Naive thymus-derived CD4-positive, alpha-beta T cell (primary cell): Measurements from ENCODE around the gene EEF2. TPM values are rescaled to one million over a fixed set of nuclear protein-coding genes. Genes with fewer than 3 reads are reported as not detected.
"Not testable (repeated sequence)": the region's sequence is repeated elsewhere in the genome, so short reads cannot be mapped to it uniquely, and the experiment has no call there.

Experiments used
- ATAC-seq: fragments of 150-1000 bp; cut with Tn5 transposase; 2 replicates; pipeline ENCODE4 v1.10.0; 2021; ENCODE audit warnings: mild to moderate bottlenecking, moderate library complexity
- CTCF ChIA-PET: fragments of 350-600 bp; sonication (Branson Sonifier 250); formaldehyde crosslinking; loops from one replicate; lab custom pipeline; 2021; ENCODE audit warnings: antibody characterized with exemption; lab: Charles Lee
- POLR2A ChIA-PET: fragments of 350-600 bp; sonication (Branson Sonifier 250); formaldehyde crosslinking; loops from one replicate; lab custom pipeline; 2021; ENCODE audit warnings: antibody characterized with exemption, inconsistent platforms; lab: Charles Lee
- DNase-seq, 9 donors: peaks; one replicate each; pipeline versions ENCODE4 v3.0.0 to v3.0.0-alpha.2; 2020 to 2022; ENCODE audit warnings: mixed read lengths in 1 of 9
- H3K27ac ChIP-seq: one replicate; pipeline ENCODE4 v1.7.0; 2013; ENCODE audit warnings: mild to moderate bottlenecking, low read depth, low read length, moderate library complexity
- H3K27me3 ChIP-seq, 2 donors: one replicate each; pipeline ENCODE4 v1.7.0; 2013; ENCODE audit warnings: low read length in 2 of 2, mild to moderate bottlenecking in 2 of 2, moderate library complexity in 2 of 2; ENCODE audit not compliant: control insufficient read depth in 2 of 2, insufficient read depth in 2 of 2
- H3K36me3 ChIP-seq, 3 experiments: 1 replicate in 2 of 3; 2 replicates in 1 of 3; pipeline ENCODE4 v1.7.0; 2013; ENCODE audit warnings: low read length in 3 of 3, mild to moderate bottlenecking in 3 of 3, moderate library complexity in 1 of 3; ENCODE audit not compliant: insufficient read depth in 3 of 3, control insufficient read depth in 2 of 3
- H3K4me1 ChIP-seq, 2 donors: one replicate each; pipeline ENCODE4 v1.7.0; 2013; ENCODE audit warnings: low read length in 2 of 2, mild to moderate bottlenecking in 2 of 2, moderate library complexity in 1 of 2; ENCODE audit not compliant: control insufficient read depth in 2 of 2, insufficient read depth in 2 of 2
- H3K4me3 ChIP-seq: 2 replicates; pipeline ENCODE4 v1.7.0; 2013; ENCODE audit warnings: mild to moderate bottlenecking, low read length
- H3K9me3 ChIP-seq, 3 experiments: 1 replicate in 2 of 3; 2 replicates in 1 of 3; pipeline ENCODE4 v1.7.0; 2013; ENCODE audit warnings: low read length in 3 of 3; ENCODE audit not compliant: control insufficient read depth in 2 of 3
- H3K27ac Mint-ChIP-seq, 9 donors: one replicate each; pipeline ENCODE4 v1.8.0; 2020 to 2022; ENCODE audit warnings: mixed read lengths in 9 of 9, mild to moderate bottlenecking in 8 of 9, moderate library complexity in 5 of 9, inconsistent platforms in 2 of 9
- H3K27me3 Mint-ChIP-seq, 5 donors: one replicate each; pipeline ENCODE4 v1.8.0; 2021 to 2022; ENCODE audit warnings: mixed read lengths in 5 of 5, mild to moderate bottlenecking in 1 of 5
- H3K36me3 Mint-ChIP-seq, 5 donors: one replicate each; pipeline ENCODE4 v1.8.0; 2020 to 2022; ENCODE audit warnings: mixed read lengths in 5 of 5, mild to moderate bottlenecking in 3 of 5, inconsistent platforms in 1 of 5
- H3K4me1 Mint-ChIP-seq, 7 donors: one replicate each; pipeline ENCODE4 v1.8.0; 2020 to 2022; ENCODE audit warnings: mixed read lengths in 7 of 7, mild to moderate bottlenecking in 3 of 7, inconsistent platforms in 1 of 7
- H3K4me3 Mint-ChIP-seq, 10 donors: one replicate each; pipeline ENCODE4 v1.8.0; 2020 to 2022; ENCODE audit warnings: mild to moderate bottlenecking in 10 of 10, mixed read lengths in 10 of 10, moderate library complexity in 6 of 10, inconsistent platforms in 2 of 10
- H3K9me3 Mint-ChIP-seq, 11 donors: one replicate each; pipeline ENCODE4 v1.8.0; 2020 to 2022; ENCODE audit warnings: mixed read lengths in 11 of 11, mild to moderate bottlenecking in 4 of 11, inconsistent platforms in 1 of 11, moderate library complexity in 1 of 11
- intact Hi-C, 2 donors: fragments of 100-400 bp; cut with micrococcal nuclease; formaldehyde crosslinking; loops; one replicate each; pipeline ENCODE4 v1.15.1; 2023
- polyA plus RNA-seq, 2 donors: library from polyadenylated mRNA; unstranded; fragments of 300-500 nt; fragmentation: Illumina TruSeq; gene quantifications; one replicate each; pipeline ENCODE4 v1.2.3, GENCODE V29; 2021
- total RNA-seq, 6 experiments: library from RNA in 5 of 6; stranded (reverse) in 5 of 6; gene quantifications; 1 replicate in 5 of 6; 2 replicates in 1 of 6; pipeline ENCODE4 v1.2.3 and lab custom pipeline; 2021 to 2026

EEF2 gene
- total and polyA plus RNA-seq, 7 experiments from 2014 or later: 611 to 2,674 (median 2,232) TPM

GRCh38 chr19:4011430-4011829 lies 26.2 kb upstream of the EEF2 start:
- not testable (repeated sequence) for H3K27me3 ChIP-seq

DNA sequence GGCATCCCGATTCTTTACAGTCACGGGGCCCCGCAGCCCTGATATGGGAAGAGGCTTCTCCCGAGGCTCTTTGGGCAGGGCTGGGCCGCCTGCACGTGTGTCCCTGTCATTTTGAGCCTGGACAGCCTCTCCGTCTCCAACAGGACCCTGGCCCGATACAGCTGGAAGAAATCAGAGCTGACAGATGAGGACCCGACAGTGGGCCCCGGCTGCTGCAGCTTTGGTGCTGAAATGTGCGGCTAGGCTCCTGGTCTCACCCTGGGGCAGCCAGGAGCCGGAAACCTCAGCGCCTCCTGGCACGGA lies 25.5 kb upstream of the EEF2 start:
- no peaks in the 10 kb centered on the region for H3K27me3 Mint-ChIP-seq
- DNase-seq (no peak), ATAC-seq (no peak)
- Histone ChIP-seq H3K9me3 (no peaks in the 10 kb centered on the region), H3K27ac (no peak overlapping the region), H3K4me3 (no peak overlapping the region), H3K4me1 (peaks cover 26 to 35% of the 10 kb centered on the region in 2 donors), H3K36me3 (peaks cover 0 to 51% (median 0%) of the 10 kb centered on the region in 3 experiments), H3K27me3 (no peaks in the 10 kb centered on the region)
- CTCF ChIA-PET: no interaction called here
- H3K4me3 Mint-ChIP-seq: peak overlapping the region in 4 of 10 donors; percentile 9 to 82 (median 71)
- peaks cover 0 to 3% (median 0%) of the 10 kb centered on the region in 11 donors for H3K9me3 Mint-ChIP-seq
- H3K27ac Mint-ChIP-seq: no peak overlapping the region
- no peaks in the 10 kb centered on the region for H3K36me3 Mint-ChIP-seq
- intact Hi-C loops: no loop called here
- peaks cover 13 to 55% (median 34%) of the 10 kb centered on the region in 7 donors for H3K4me1 Mint-ChIP-seq
- POLR2A ChIA-PET: no interaction called here

More at GRCh38 chr19:4011430-4011829, 26.2 kb upstream of the EEF2 start:
- H3K9me3 ChIP-seq, H3K36me3 Mint-ChIP-seq, H3K9me3 Mint-ChIP-seq, CTCF ChIA-PET, H3K27ac ChIP-seq, H3K27me3 Mint-ChIP-seq, DNase-seq, intact Hi-C loops, POLR2A ChIA-PET, H3K4me3 ChIP-seq, H3K27ac Mint-ChIP-seq, ATAC-seq: not testable (repeated sequence)
- peaks cover 26 to 35% of the 10 kb centered on the region in 2 donors for H3K4me1 ChIP-seq
- peaks cover 13 to 57% (median 33%) of the 10 kb centered on the region in 7 donors for H3K4me1 Mint-ChIP-seq
- H3K36me3 ChIP-seq: peaks cover 0 to 57% (median 0%) of the 10 kb centered on the region in 3 experiments
- H3K4me3 Mint-ChIP-seq: peak overlapping the region in 4 of 10 donors; percentile 21 to 82 (median 54)

DNA sequence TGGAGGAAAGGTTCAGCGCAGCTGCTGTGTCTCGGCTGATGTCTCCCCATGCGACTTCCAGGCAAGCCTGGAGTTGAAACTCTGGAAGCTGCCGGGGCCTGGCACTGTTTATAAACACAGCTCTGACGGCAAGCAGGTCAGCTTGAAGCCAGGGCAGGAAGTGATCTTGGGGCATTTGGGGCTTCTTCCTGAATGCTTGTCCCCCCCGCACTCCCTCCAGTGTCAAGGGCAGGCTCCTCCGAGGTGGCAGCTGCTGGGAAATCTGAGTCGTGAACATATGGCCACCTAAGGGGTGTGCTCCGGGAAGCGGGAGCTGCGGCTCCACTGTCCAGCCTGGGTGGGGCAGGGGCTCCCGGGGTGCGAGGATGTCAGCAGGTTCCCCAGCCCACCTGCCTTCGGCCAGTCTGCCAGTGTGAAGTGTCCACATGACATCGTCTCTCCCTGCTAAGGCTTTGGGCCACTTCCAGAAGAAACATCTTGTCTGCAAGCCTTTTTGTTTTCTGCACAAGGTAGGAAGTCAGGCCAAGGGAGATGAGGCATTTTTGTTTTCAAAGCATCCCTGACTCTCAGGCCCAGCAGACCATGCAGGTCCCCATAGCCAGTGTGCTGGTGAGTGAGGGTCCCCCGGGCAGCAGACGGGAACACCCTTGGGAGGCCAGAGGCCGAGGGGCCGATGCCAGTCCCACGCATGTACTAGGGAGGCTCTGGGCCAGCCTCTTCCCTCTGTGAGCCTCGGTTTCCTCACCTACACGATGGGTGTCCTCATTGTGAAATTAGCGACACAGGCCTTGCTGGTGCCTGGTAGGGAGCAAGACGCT lies 24.9 kb upstream of the EEF2 start:
- H3K4me3 ChIP-seq: no peak overlapping the region
- peaks cover 0 to 3% (median 0%) of the 10 kb centered on the region in 11 donors for H3K9me3 Mint-ChIP-seq
- CTCF ChIA-PET: no interaction called here
- peak overlapping the region in 8 of 10 donors; percentile 21 to 84 (median 71) for H3K4me3 Mint-ChIP-seq
- peaks cover 0 to 45% (median 0%) of the 10 kb centered on the region in 3 experiments for H3K36me3 ChIP-seq
- peaks cover 26 to 35% of the 10 kb centered on the region in 2 donors for H3K4me1 ChIP-seq
- no peak overlapping the region for H3K27ac ChIP-seq
- no peaks in the 10 kb centered on the region for H3K9me3 ChIP-seq
- H3K36me3 Mint-ChIP-seq: peaks cover 0 to 1% (median 0%) of the 10 kb centered on the region in 5 donors
- intact Hi-C loops: loop anchor here (5.0 to 10.0 kb wide), 5 partner anchors 112 to 462 kb away; partner anchors contain the start of genes ANKRD24 (in 1 of the 2), CHAF1A (in 1 of the 2), HDGFL2 (in 1 of the 2) and MAP2K2 (in 1 of the 2)
- H3K27ac Mint-ChIP-seq: peak overlapping the region in 2 of 9 donors; percentile 21 to 63
- H3K27me3 Mint-ChIP-seq: no peaks in the 10 kb centered on the region
- H3K27me3 ChIP-seq: no peaks in the 10 kb centered on the region
- DNase-seq (no peak), ATAC-seq (no peak)
- peaks cover 13 to 55% (median 32%) of the 10 kb centered on the region in 7 donors for H3K4me1 Mint-ChIP-seq
- POLR2A ChIA-PET: no interaction called here

DNA sequence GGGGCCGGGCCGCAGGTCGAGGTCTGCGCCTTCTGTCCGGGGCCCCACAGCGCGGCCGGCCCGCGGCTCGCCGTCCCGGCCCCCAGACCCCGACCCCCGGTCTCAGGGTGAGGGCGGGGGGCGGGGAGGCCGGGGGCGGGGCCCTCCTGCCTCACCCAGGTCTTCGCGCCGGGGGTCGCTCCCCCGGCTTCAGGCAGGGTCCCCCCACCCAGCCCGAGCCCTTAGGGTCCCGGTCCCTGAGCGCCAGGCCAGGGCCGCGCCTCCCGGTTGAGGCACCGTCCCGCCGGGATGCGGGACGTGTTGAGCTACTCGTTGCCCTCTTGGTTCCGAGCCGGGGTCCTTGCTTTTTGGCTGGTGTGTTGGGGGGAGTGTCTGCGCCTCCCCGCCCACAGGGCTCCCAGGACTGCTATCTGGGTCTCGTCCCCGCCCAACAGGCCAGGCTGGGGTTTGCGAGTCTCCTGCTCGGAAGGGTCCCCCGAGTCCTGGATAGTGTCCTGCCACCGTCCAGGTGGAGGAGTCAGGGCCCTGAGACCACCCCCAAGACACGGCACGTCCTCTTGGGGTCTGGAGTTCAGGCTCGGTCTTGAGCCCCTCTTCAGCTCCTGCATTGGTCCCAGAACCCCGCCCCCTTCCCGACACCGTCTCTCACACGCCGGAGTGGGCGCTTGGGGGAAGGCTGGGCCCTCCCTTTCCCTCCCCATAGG lies 22.7 kb upstream of the EEF2 start:
- CTCF ChIA-PET: interaction anchor here (0.8 to 3.1 kb wide), 2 partner anchors 20 to 23 kb away, joined by 3 to 14 read pairs; partner anchors contain the start of gene EEF2
- intact Hi-C loops: loop anchor here (1.0 to 10.0 kb wide), 16 partner anchors 18 to 464 kb away; partner anchors contain the start of genes DAPK3 (in 2 of the 2), MAP2K2 (in 2 of the 2), YJU2 (in 2 of the 2) and ZBTB7A (in 2 of the 2)

GRCh38 chr19:4007021-4007835 lies 22.0 kb upstream of the EEF2 start, which contains the start of gene PIAS4:
TSS of gene PIAS4 (plus strand) at chr19:4007736. CDS start at chr19:4007761, 25 bp downstream.
- peaks cover 26 to 27% of the 10 kb centered on the region in 2 donors for H3K4me1 ChIP-seq
- Mint-ChIP-seq H3K27ac (peak within 1 kb of the TSS; percentile 31 to 93 (median 85)), H3K4me3 (peak within 1 kb of the TSS; percentile 82 to 93 (median 88)), H3K4me1 (peaks cover 13 to 33% (median 23%) of the 10 kb centered on the region in 7 donors), H3K9me3 (peaks cover 0 to 3% (median 0%) of the 10 kb centered on the region in 11 donors), H3K36me3 (peaks cover 0 to 1% (median 0%) of the 10 kb centered on the region in 5 donors), H3K27me3 (no peaks in the 10 kb centered on the region)
- peaks cover 0 to 16% (median 0%) of the 10 kb centered on the region in 3 experiments for H3K36me3 ChIP-seq
- H3K27me3 ChIP-seq: no peaks in the 10 kb centered on the region
- no peaks in the 10 kb centered on the region for H3K9me3 ChIP-seq
- peak within 1 kb of the TSS; percentile 75 for H3K27ac ChIP-seq
- peak within 1 kb of the TSS; percentile 76 for H3K4me3 ChIP-seq
- CTCF ChIA-PET: interaction anchor here (0.8 to 3.1 kb wide), 3 partner anchors 17 to 22 kb away, joined by 3 to 14 read pairs (median 6); partner anchors contain the start of gene EEF2
- DNase-seq (peak; percentile 93 to 97 (median 96)), ATAC-seq (peak; percentile 95)
- POLR2A ChIA-PET: interaction anchor here (0.6 to 4.0 kb wide), 20 partner anchors 10 to 575 kb away, joined by 3 to 31 read pairs (median 4); partner anchors contain the start of genes EEF2, MRPL54 and ZBTB7A
- intact Hi-C loops: loop anchor here (1.0 to 10.0 kb wide), 16 partner anchors 17 to 465 kb away; partner anchors contain the start of genes DAPK3 (in 2 of the 2), MAP2K2 (in 2 of the 2), YJU2 (in 2 of the 2) and ZBTB7A (in 2 of the 2)

More for the DNA sequence above, 22.7 kb upstream of the EEF2 start:
- H3K4me1 Mint-ChIP-seq: peaks cover 13 to 41% (median 29%) of the 10 kb centered on the region in 7 donors
- peak overlapping the region; percentile 82 to 93 (median 88) for H3K4me3 Mint-ChIP-seq
- POLR2A ChIA-PET: interaction anchor here (0.8 to 4.0 kb wide), 12 partner anchors 17 to 576 kb away, joined by 3 to 31 read pairs (median 4); partner anchors contain the start of genes EEF2, MRPL54 and ZBTB7A
- H3K27me3 ChIP-seq: no peaks in the 10 kb centered on the region
- peaks cover 0 to 1% (median 0%) of the 10 kb centered on the region in 5 donors for H3K36me3 Mint-ChIP-seq
- peak overlapping the region in 8 of 9 donors; percentile 70 to 93 (median 82) for H3K27ac Mint-ChIP-seq
- H3K27ac ChIP-seq: peak overlapping the region; percentile 75
- ATAC-seq (peak; percentile 0), DNase-seq (peak in 3 of 9 donors; percentile 13 to 48 (median 29))
- no peaks in the 10 kb centered on the region for H3K27me3 Mint-ChIP-seq
- peaks cover 0 to 23% (median 0%) of the 10 kb centered on the region in 3 experiments for H3K36me3 ChIP-seq
- peak overlapping the region; percentile 76 for H3K4me3 ChIP-seq
- H3K9me3 Mint-ChIP-seq: peaks cover 0 to 3% (median 0%) of the 10 kb centered on the region in 11 donors
- H3K9me3 ChIP-seq: no peaks in the 10 kb centered on the region
- peaks cover 26 to 27% of the 10 kb centered on the region in 2 donors for H3K4me1 ChIP-seq
